Ovary (tissue), 9 donors: ENCODE data around the gene VPS4A. TPM values are rescaled to one million over a fixed set of nuclear protein-coding genes. Genes with fewer than 3 reads are reported as not detected.
"Not testable (repeated sequence)": the region's sequence is repeated elsewhere in the genome, so short reads cannot be mapped to it uniquely, and the experiment has no call there.

Source experiments
- DNase-seq, 5 donors: peaks; one replicate each; pipeline ENCODE4 v3.0.0-alpha.2; 2019 to 2020
- H3K27ac ChIP-seq, 2 donors: fragments of 200-600 bp; one replicate each; pipeline versions ENCODE4 v1.5.1 to v1.8.0; 2019 to 2022
- H3K27me3 ChIP-seq: fragments of 200-600 bp; one replicate; pipeline ENCODE4 v1.8.0; 2022
- H3K36me3 ChIP-seq: fragments of 200-600 bp; sonication (generic); one replicate; pipeline ENCODE4 v1.5.1; 2019
- H3K4me1 ChIP-seq: one replicate; pipeline ENCODE4 v1.8.1; 2013; ENCODE audit warnings: mild to moderate bottlenecking, moderate library complexity; ENCODE audit not compliant: insufficient read depth
- H3K4me3 ChIP-seq: fragments of 200-600 bp; sonication (generic); one replicate; pipeline ENCODE4 v1.5.1; 2017
- H3K9me3 ChIP-seq, 2 donors: fragments of 200-600 bp in 1 of 2; sonication (generic) in 1 of 2; one replicate each; pipeline versions ENCODE4 v1.5.1 to v1.8.1; 2013 to 2019; ENCODE audit warnings: mild to moderate bottlenecking in 1 of 2, moderate library complexity in 1 of 2
- EP300 ChIP-seq: sonication (generic); formaldehyde crosslinking; IDR thresholded peaks from one replicate; pipeline ENCODE4 v1.6.1; 2017; ENCODE audit warnings: antibody characterized with exemption
- POLR2A ChIP-seq: fragments of 450-650 bp; IDR thresholded peaks from one replicate; pipeline ENCODE4 v1.6.1; 2017; ENCODE audit warnings: antibody characterized with exemption, mild to moderate bottlenecking, moderate library complexity
- WGBS, 3 donors: extraction: QIAGEN DNeasy Blood & Tissue Kit in 1 of 3; methylation state at CpG; one replicate each; pipeline versions ENCODE4 v1.1.5 to v1.1.7; 2013 to 2017; 5-methylcytosine and 5-hydroxymethylcytosine counted together
- intact Hi-C, 4 donors: fragments of 100-400 bp; cut with DNase I; formaldehyde crosslinking; loops; one replicate each; pipeline versions ENCODE4 v1.11.0 to v1.15.1; 2022 to 2023
- polyA plus RNA-seq, 2 donors: library from polyadenylated mRNA; stranded (reverse); fragments of 200-250 nt in 1 of 2; fragments of 350-450 nt in 1 of 2; fragmentation: Illumina TruSeq in 1 of 2; extraction: RNeasy Lipid Tissue Mini Kit (QIAGEN cat#74804) in 1 of 2; gene quantifications; one replicate each; pipeline ENCODE4 v1.2.3, GENCODE V29; 2013 to 2014
- total RNA-seq, 7 donors: library from RNA; depleted of rRNA in 2 of 7; stranded (reverse); fragments of >200 nt in 2 of 7; fragmentation: NEBNext Ultra II Directional in 3 of 7; extraction: Animal tissue kit (Norgen Biotek cat#: 25700) in 3 of 7; gene quantifications; one replicate each; pipeline versions ENCODE4 v1.1.0 to v1.2.4, GENCODE V29; 2016 to 2023
- TF ChIP-seq, protein P1 (sequence below), 3 donors: fragments of 450-650 bp in 2 of 3; fragments of 200-600 bp in 1 of 3; IDR thresholded peaks; one replicate each; pipeline versions ENCODE4 v1.5.1 to v1.8.0; 2016 to 2022; ENCODE audit warnings: antibody characterized with exemption in 3 of 3, mild to moderate bottlenecking in 1 of 3
- donor health status: DM: no; HTN: no; CAD: no; lungs with moderate emphysema.
- donor health status: DM: no; HTN: no; CAD: no.
- donor health status: Bipolar disorder and iron deficiency.
- donor health status: DM: yes; HTN: yes; CAD: no.
- donor health status: DM: no; HTN: no; CAD: no.
- donor health status: DM: yes; HTN: yes; CAD: no.

VPS4A gene
- total and polyA plus RNA-seq, 9 donors: 18.3 to 34.1 (median 29.1) TPM

DNA sequence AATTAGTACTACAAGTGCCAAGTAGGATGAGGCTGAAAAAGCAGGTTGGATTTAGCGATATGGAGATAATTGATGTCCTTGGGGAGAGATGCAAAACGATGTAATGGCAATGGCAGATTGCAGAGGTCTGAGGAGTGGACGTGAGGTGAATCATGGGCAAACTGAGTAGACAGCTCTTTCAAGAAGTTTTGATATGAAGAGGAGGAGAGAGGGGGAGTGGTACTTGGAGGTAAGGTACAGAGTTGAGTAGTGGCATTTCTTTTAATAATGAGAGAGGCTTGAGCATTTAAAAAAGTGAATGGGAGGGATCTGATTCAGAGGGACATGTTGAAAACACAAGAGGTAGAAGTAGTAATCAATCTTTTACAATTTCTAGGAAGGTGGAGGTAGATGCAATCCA, 17.7 kb upstream of the VPS4A start:
- no peak overlapping the region for H3K4me3 ChIP-seq
- no peaks in the 10 kb centered on the region for H3K27me3 ChIP-seq
- WGBS, 3 donors: 66 to 70% (median 69%) methylated on average over 3 of the region's 3 CpGs
- intact Hi-C loops: loop anchor here in 2 of 4 donors (5.0 to 10.0 kb wide), 2 partner anchors 131 to 419 kb away; no protein-coding TSS in a partner anchor
- H3K36me3 ChIP-seq: no peaks in the 10 kb centered on the region
- H3K27ac ChIP-seq: no peak overlapping the region
- no peaks in the 10 kb centered on the region for H3K9me3 ChIP-seq
- TF ChIP-seq EP300 (no peak), POLR2A (no peak)
- TF ChIP-seq, protein P1, sequence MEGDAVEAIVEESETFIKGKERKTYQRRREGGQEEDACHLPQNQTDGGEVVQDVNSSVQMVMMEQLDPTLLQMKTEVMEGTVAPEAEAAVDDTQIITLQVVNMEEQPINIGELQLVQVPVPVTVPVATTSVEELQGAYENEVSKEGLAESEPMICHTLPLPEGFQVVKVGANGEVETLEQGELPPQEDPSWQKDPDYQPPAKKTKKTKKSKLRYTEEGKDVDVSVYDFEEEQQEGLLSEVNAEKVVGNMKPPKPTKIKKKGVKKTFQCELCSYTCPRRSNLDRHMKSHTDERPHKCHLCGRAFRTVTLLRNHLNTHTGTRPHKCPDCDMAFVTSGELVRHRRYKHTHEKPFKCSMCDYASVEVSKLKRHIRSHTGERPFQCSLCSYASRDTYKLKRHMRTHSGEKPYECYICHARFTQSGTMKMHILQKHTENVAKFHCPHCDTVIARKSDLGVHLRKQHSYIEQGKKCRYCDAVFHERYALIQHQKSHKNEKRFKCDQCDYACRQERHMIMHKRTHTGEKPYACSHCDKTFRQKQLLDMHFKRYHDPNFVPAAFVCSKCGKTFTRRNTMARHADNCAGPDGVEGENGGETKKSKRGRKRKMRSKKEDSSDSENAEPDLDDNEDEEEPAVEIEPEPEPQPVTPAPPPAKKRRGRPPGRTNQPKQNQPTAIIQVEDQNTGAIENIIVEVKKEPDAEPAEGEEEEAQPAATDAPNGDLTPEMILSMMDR (IDR thresholded peaks at IDR 0.05): no peak
- no peaks in the 10 kb centered on the region for H3K4me1 ChIP-seq
- no peak for DNase-seq

DNA sequence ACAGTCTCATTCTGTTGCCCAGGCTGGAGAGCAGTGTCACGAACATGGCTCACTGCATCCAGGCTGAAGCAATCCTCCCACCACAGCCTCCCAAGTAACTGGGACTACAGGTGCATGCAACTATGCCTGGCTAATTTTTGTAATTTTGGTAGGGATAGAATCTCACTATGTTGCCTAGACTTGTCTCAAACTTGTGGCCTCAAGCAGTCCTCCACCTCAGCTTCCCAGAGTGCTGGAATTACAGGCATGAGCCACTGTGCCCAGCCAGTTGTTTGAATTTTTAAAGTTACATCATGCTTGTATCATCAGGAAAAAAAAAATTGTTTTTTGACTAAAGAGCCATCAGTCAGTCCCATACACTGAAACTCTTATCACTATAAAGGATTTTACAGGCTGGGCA, 17.1 kb upstream of the VPS4A start:
- Histone ChIP-seq H3K36me3 (no peaks in the 10 kb centered on the region), H3K4me3 (no peak overlapping the region), H3K9me3 (no peaks in the 10 kb centered on the region), H3K4me1 (no peaks in the 10 kb centered on the region), H3K27ac (no peak overlapping the region), H3K27me3 (no peaks in the 10 kb centered on the region)
- TF ChIP-seq, protein P1 (IDR thresholded peaks at IDR 0.05): no peak
- TF ChIP-seq POLR2A (no peak), EP300 (no peak)
- intact Hi-C loops: loop anchor here in 2 of 4 donors (5.0 to 10.0 kb wide), 2 partner anchors 132 to 419 kb away; no protein-coding TSS in a partner anchor
- WGBS, 3 donors: 93 to 96% (median 96%) methylated on average over 1 of the region's 1 CpG
- no peak for DNase-seq

DNA sequence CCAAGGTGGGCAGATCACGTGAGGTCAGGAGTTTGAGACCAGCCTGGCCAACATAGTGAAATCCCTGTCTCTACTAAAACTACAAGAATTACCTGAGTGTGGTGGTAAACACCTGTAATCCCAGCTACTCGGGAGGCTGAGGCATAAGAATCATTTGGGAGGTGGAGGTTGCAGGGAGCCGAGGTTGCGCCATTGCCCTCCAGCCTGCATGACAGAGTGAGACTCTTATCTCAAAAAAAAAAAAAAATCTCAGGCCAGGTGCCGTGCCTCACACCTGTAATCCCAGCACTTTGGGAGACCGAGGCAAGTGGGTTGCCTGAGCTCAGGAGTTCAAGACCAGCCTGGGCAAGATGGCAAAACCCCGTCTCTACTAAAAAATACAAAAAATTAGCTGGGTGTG, 14.4 kb upstream of the VPS4A start:
- H3K36me3 ChIP-seq, H3K9me3 ChIP-seq, H3K27me3 ChIP-seq, H3K4me1 ChIP-seq, H3K4me3 ChIP-seq, H3K27ac ChIP-seq, DNase-seq: not testable (repeated sequence)
- 95 to 99% (median 97%) methylated on average over 7 of the region's 7 CpGs for WGBS, 3 donors
- intact Hi-C loops: loop anchor here in 1 of 4 donors (10.0 kb wide), 1 partner anchor 422 kb away; no protein-coding TSS in a partner anchor

DNA sequence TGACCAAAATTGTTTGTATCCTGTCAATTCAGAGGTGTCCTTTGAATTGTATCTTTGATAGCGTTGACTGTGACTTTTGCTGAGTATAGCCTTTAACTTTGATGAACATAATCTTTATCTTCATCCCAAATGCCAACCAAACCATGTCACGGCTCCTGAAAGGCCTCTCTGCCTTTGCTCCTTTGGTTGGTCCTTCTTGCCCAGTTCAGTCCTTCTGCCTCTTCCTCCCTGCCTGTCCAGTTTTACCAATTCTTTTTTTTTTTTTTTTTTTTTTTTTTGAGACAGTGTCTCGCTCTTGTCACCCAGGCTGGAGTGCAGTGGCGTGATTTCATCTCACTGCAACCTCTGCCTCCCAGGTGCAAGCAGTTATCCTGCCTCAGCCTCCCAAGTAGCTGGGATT, 12.9 kb upstream of the VPS4A start:
- no peak overlapping the region for H3K4me3 ChIP-seq
- WGBS, 3 donors: 94 to 98% (median 95%) methylated on average over 4 of the region's 4 CpGs
- no peaks in the 10 kb centered on the region for H3K27me3 ChIP-seq
- intact Hi-C loops: loop anchor here in 1 of 4 donors (10.0 kb wide), 1 partner anchor 423 kb away; no protein-coding TSS in a partner anchor
- no peak for DNase-seq
- H3K9me3 ChIP-seq: no peaks in the 10 kb centered on the region
- TF ChIP-seq, protein P1 (IDR thresholded peaks at IDR 0.05): no peak
- TF ChIP-seq POLR2A: no peak
- no peak for TF ChIP-seq EP300
- no peaks in the 10 kb centered on the region for H3K36me3 ChIP-seq
- no peak overlapping the region for H3K27ac ChIP-seq
- H3K4me1 ChIP-seq: no peaks in the 10 kb centered on the region

DNA sequence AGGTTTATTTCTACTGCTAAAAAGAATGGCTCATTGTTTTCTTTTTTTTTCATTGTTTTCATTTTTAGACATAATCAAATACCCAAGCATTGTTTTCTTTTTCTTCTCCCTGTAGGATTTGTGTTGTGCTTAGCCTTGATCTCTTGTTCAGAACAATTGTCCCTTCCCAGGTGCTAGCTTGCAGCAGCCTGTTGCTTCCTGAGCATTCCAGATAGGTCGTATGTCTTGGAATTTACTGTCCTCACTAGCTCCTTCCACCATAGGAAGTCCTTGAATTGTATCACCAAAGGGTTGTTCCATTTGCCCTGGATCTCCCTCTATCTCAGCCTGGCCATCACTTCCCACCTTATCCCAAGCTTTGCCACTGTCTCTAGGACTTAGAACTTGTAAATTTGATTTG, 10.0 kb upstream of the VPS4A start:
- H3K36me3 ChIP-seq: no peaks in the 10 kb centered on the region
- DNase-seq: no peak
- intact Hi-C loops: no loop called here
- H3K9me3 ChIP-seq: no peaks in the 10 kb centered on the region
- TF ChIP-seq EP300 (no peak), POLR2A (no peak)
- TF ChIP-seq, protein P1 (IDR thresholded peaks at IDR 0.05): no peak
- H3K4me3 ChIP-seq: no peak overlapping the region
- H3K27me3 ChIP-seq: no peaks in the 10 kb centered on the region
- H3K27ac ChIP-seq: no peak overlapping the region
- WGBS, 3 donors: 26 to 37% (median 31%) methylated on average over 1 of the region's 1 CpG
- no peaks in the 10 kb centered on the region for H3K4me1 ChIP-seq
